Measurements from ENCODE around the gene TOM1L2. TPM values are rescaled to one million over a fixed set of nuclear protein-coding genes. Genes with fewer than 3 reads are reported as not detected.

TOM1L2 gene
- total RNA-seq, 3 donors from 2014 or later: 67.8 to 101 (median 87.7) TPM

DNA sequence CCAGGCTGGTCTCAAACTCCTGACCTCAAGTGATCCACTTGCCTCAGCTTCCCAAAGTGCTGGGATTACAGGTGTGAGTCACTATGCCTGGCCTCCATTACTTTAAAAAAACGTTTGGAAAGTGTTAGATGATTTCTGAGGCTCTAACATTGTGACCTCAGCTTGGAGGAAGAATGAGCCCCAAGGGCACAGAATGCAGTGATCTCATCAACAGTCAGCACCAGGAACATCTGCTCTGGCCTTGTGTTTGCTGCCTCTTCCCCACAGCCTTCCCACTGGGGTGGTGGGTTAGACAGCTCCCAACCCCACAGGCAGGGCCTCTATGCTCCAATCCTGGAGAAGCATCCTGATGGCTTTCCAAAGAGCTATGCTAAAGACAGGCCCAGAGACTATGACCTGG is 97.7 kb downstream of the TOM1L2 start:
- Histone ChIP-seq H3K4me3 (no peak overlapping the region), H3K9me3 (no peaks in the 10 kb centered on the region), H3K36me3 (ENCODE audit: low read depth) (no peaks in the 10 kb centered on the region), H3K4me1 (ENCODE audit: low read depth) (peaks cover 3% of the 10 kb centered on the region)
- ATAC-seq (no peak), DNase-seq (no peak)
- intact Hi-C loops (cut with DNase I, micrococcal nuclease): no loop called here
- TF ChIP-seq, protein P1, sequence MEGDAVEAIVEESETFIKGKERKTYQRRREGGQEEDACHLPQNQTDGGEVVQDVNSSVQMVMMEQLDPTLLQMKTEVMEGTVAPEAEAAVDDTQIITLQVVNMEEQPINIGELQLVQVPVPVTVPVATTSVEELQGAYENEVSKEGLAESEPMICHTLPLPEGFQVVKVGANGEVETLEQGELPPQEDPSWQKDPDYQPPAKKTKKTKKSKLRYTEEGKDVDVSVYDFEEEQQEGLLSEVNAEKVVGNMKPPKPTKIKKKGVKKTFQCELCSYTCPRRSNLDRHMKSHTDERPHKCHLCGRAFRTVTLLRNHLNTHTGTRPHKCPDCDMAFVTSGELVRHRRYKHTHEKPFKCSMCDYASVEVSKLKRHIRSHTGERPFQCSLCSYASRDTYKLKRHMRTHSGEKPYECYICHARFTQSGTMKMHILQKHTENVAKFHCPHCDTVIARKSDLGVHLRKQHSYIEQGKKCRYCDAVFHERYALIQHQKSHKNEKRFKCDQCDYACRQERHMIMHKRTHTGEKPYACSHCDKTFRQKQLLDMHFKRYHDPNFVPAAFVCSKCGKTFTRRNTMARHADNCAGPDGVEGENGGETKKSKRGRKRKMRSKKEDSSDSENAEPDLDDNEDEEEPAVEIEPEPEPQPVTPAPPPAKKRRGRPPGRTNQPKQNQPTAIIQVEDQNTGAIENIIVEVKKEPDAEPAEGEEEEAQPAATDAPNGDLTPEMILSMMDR (IDR thresholded peaks at IDR 0.05): no peak

DNA sequence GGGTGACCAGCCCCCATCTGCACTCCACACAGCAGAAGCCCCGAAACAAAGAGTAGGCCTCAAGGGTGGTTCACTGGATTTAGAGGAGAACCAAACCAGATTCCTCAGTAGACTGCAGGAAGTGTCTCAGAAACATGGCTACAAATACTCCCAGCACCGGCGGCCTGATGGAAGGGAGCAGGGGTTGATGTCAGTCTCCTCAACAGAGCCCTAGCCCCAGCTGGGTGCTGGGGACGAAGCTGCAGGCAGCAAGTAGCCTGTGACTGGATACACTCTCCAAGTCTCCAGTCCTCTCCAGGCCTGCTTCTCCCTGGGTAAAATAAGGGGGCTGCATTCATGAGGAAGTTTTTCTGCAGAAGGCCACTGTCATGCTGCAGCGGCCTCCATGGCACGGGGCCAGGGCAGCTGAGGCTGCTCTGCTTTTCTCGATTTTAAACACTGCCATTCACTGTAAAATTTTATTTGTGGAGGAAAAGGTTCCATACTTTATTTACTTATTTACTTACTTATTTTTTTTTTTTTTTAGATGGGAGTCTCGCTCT is 98.7 kb downstream of the TOM1L2 start:
- ATAC-seq (no peak), DNase-seq (no peak)
- Histone ChIP-seq H3K36me3 (ENCODE audit: low read depth) (no peaks in the 10 kb centered on the region), H3K9me3 (no peaks in the 10 kb centered on the region), H3K4me3 (no peak overlapping the region), H3K4me1 (ENCODE audit: low read depth) (peaks cover 3% of the 10 kb centered on the region)
- TF ChIP-seq, protein P1 (IDR thresholded peaks at IDR 0.05): no peak
- intact Hi-C loops (cut with DNase I, micrococcal nuclease): no loop called here

DNA sequence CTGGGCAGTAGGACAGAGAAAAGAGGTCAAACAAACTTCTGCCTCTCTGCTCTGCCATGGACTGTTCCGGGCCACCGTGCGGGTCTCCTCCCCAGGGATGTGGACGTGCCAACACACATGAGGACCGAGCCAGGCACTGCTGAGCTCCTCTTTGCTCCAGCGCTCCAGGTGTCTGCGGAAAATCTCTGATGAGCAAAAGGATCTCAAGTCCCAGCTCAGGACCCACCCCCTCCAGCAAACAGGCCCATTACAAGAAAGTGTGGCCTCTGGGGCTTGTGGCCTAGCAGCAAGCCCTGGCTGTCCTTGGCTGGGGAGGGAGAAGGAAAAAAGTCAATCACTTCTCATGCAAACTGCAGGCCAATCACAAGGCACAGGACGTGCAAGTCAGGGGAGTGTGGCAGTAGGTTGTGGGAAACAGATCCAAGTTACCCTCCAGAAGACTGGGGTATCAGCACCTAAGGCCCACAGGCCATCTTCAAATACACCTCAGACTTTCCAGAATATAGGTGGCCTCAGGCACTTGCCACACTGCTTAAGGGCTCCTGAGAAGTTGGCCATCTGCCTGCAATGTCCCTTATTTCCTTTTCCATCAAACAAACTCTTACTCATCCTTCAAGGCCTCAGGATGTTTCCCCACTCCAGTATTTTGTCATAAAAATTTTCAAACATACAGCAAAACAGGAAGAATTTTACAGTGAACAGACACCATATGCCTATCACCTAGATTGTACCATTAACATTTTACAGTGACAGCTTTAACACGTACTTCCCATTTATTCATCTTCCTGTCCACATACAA is 99.5 kb downstream of the TOM1L2 start:
- no peak for ATAC-seq
- no peaks in the 10 kb centered on the region for H3K9me3 ChIP-seq
- no peaks in the 10 kb centered on the region for H3K36me3 ChIP-seq (ENCODE audit: low read depth)
- DNase-seq: no peak
- H3K4me3 ChIP-seq: no peak overlapping the region
- intact Hi-C loops (cut with DNase I, micrococcal nuclease): no loop called here
- TF ChIP-seq, protein P1 (IDR thresholded peaks at IDR 0.05): no peak
- peaks cover 3% of the 10 kb centered on the region for H3K4me1 ChIP-seq (ENCODE audit: low read depth)

DNA sequence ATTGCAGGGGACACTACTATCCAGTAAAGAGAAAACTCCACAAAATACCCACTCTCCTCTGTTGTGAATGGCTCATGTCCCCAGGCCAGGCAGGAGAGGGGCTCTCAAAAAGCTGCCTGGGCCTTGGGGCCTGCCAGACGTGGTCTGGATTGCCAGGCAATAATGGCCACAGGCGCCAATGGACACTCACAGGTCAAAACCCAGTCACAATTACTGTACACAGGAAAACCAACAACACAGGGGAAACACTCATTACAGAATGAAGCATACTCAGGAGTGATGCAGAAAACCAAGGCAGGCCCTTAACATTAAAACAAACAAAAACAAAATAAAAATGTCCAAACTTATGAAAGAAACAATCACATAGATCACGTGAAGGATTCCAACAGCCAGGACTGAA is 100.3 kb downstream of the TOM1L2 start:
- ATAC-seq (no peak), DNase-seq (no peak)
- Histone ChIP-seq H3K4me1 (ENCODE audit: low read depth) (peaks cover 2% of the 10 kb centered on the region), H3K9me3 (no peaks in the 10 kb centered on the region), H3K36me3 (ENCODE audit: low read depth) (no peaks in the 10 kb centered on the region), H3K4me3 (no peak overlapping the region)
- TF ChIP-seq, protein P1 (IDR thresholded peaks at IDR 0.05): no peak
- intact Hi-C loops (cut with DNase I, micrococcal nuclease): no loop called here

DNA sequence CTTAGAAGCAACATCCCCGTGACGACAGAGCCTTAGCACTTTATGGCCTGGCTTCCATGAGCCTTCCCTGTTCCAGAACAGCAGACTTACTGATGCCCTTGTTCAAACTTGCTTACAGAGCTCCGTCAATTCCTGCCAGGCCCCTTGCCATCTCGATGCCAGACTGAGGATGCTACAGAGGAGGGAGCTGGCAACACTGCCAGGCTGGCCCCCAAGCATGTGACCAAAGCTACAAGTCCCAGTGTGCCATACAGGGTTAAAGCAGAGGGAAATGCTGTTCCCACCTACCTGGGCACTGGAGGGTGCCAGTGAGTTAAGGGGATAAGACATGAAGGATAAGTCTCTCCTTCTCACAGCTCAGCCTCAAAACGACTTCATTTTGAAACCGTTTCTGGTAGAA is 102.0 kb downstream of the TOM1L2 start:
- H3K4me1 ChIP-seq (ENCODE audit: low read depth): no peaks in the 10 kb centered on the region
- no peaks in the 10 kb centered on the region for H3K36me3 ChIP-seq (ENCODE audit: low read depth)
- no peaks in the 10 kb centered on the region for H3K9me3 ChIP-seq
- no peak for ATAC-seq
- intact Hi-C loops (cut with DNase I, micrococcal nuclease): no loop called here
- no peak overlapping the region for H3K4me3 ChIP-seq
- TF ChIP-seq, protein P1 (IDR thresholded peaks at IDR 0.05): no peak
- no peak for DNase-seq

Data from mucosa of descending colon (tissue), 3 donors.